Astrocyte (in vitro differentiated cells and primary cell): ENCODE data around the gene GNG12. TPM values are rescaled to one million over a fixed set of nuclear protein-coding genes. Genes with fewer than 3 reads are reported as not detected.
A peak's percentile ranks its signal among the peaks of the same experiment; 100 is the strongest.

Source experiments
- DNase-seq: peaks from one replicate; pipeline ENCODE4 v3.0.0-alpha.2; 2010; ENCODE audit warnings: low read depth
- FAIRE-seq: peaks from 2 replicates; lab custom pipeline; 2011; peaks lifted over from hg19 to GRCh38; lab: Jason Lieb, UNC
- H2AFZ ChIP-seq: 2 replicates; pipeline ENCODE4 v1.6.0; 2012; ENCODE audit warnings: low read depth, low read length, inconsistent platforms
- H3K27ac ChIP-seq: 2 replicates; pipeline ENCODE4 v1.5.1; 2011; ENCODE audit warnings: low read depth, low read length, inconsistent platforms
- H3K27me3 ChIP-seq: 2 replicates; pipeline ENCODE4 v1.6.0; 2011; ENCODE audit warnings: low read length, inconsistent platforms; ENCODE audit not compliant: insufficient read depth
- H3K36me3 ChIP-seq: 2 replicates; pipeline ENCODE4 v1.5.1; 2011; ENCODE audit warnings: low read length, inconsistent platforms; ENCODE audit not compliant: insufficient read depth
- H3K4me1 ChIP-seq: 2 replicates; pipeline ENCODE4 v1.5.1; 2011; ENCODE audit warnings: low read length, inconsistent platforms; ENCODE audit not compliant: insufficient read depth
- H3K4me2 ChIP-seq: 2 replicates; pipeline ENCODE4 v1.6.0; 2012; ENCODE audit warnings: low read length, inconsistent platforms
- H3K4me3 ChIP-seq: 2 replicates; pipeline ENCODE4 v1.5.1; 2011; ENCODE audit warnings: low read depth, mild to moderate bottlenecking, low read length, inconsistent platforms; ENCODE audit not compliant: insufficient read depth
- H3K79me2 ChIP-seq: 2 replicates; pipeline ENCODE4 v1.6.0; 2012; ENCODE audit warnings: mild to moderate bottlenecking, low read length, inconsistent platforms; ENCODE audit not compliant: insufficient read depth
- H3K9ac ChIP-seq: 2 replicates; pipeline ENCODE4 v1.6.0; 2012; ENCODE audit warnings: mild to moderate bottlenecking, low read length, inconsistent platforms
- H3K9me3 ChIP-seq: 2 replicates; pipeline ENCODE4 v1.5.1; 2012; ENCODE audit warnings: low read depth, mild to moderate bottlenecking, low read length, inconsistent platforms; ENCODE audit not compliant: insufficient read depth
- H4K20me1 ChIP-seq: 2 replicates; pipeline ENCODE4 v1.6.0; 2012; ENCODE audit warnings: low read length, inconsistent platforms; ENCODE audit not compliant: insufficient read depth
- H3K27ac Mint-ChIP-seq: one replicate; pipeline ENCODE4 v1.8.0; 2021; ENCODE audit warnings: mild to moderate bottlenecking, mixed read lengths; ENCODE audit not compliant: unreplicated experiment
- H3K27me3 Mint-ChIP-seq: one replicate; pipeline ENCODE4 v1.8.0; 2021; ENCODE audit warnings: low read depth, mixed read lengths; ENCODE audit not compliant: unreplicated experiment
- H3K36me3 Mint-ChIP-seq: one replicate; pipeline ENCODE4 v1.8.0; 2021; ENCODE audit warnings: low read depth, mixed read lengths; ENCODE audit not compliant: unreplicated experiment
- H3K4me1 Mint-ChIP-seq: one replicate; pipeline ENCODE4 v1.8.0; 2021; ENCODE audit warnings: low read depth, mixed read lengths; ENCODE audit not compliant: unreplicated experiment
- H3K4me3 Mint-ChIP-seq: one replicate; pipeline ENCODE4 v1.8.0; 2021; ENCODE audit warnings: mild to moderate bottlenecking, moderate library complexity, mixed read lengths; ENCODE audit not compliant: unreplicated experiment
- H3K9me3 Mint-ChIP-seq: one replicate; pipeline ENCODE4 v1.8.0; 2021; ENCODE audit warnings: mild to moderate bottlenecking, mixed read lengths; ENCODE audit not compliant: unreplicated experiment
- EZH2 ChIP-seq: IDR thresholded peaks from 2 replicates; pipeline ENCODE4 v1.6.1; 2012; ENCODE audit warnings: mild to moderate bottlenecking, low read length, inconsistent platforms; ENCODE audit not compliant: insufficient read depth
- total RNA-seq: library from RNA; stranded (reverse); gene quantifications from 2 replicates; pipeline ENCODE4 v1.2.1, GENCODE V29; 2021
- TF ChIP-seq, protein P1 (sequence below): IDR thresholded peaks from 2 replicates; pipeline ENCODE4 v1.5.1; 2011; ENCODE audit warnings: low read depth, mild to moderate bottlenecking, inconsistent platforms, low read length, moderate library complexity; ENCODE audit not compliant: insufficient read depth

Gene GNG12
- total RNA-seq, 1 donor from 2014 or later, result 101 TPM

DNA sequence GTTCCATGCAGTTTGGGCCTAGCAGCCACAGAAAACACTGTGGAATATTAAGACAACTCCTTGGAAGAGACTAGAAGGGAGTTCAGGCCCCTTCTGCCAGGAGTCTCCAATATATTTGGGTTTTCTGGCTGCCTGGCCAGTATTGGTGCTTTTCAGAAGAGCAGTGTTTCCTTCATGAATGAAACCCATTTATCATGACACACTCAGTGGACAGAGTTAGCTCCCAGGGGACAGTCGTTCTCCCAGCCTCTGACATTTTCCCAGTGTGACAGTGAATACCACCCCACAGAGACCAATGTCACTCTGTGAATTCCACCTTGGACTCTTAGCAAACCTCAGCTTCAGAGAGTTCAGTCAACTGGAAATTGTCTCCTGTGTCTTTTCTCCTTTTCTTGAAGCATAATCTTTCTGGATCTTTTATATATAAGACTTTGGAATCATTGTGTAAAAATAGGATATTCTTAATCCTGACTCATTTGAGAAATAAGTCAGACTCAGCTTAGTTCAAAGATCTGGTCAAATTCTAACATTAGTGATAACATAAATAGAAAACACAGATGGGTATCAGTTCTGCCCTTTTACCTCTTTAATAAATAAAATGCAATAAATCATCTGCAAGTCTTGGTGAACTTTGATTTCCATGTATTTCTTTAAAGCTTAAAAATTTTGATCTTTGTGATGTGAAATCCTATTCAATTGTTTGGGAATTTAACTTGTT, 40.4 kb downstream of the GNG12 start:
- peak overlapping the region; percentile 39 for H3K4me3 ChIP-seq
- H3K27me3 ChIP-seq, result no peaks in the 10 kb centered on the region
- no peak overlapping the region for H2AFZ ChIP-seq
- TF ChIP-seq, protein P1, sequence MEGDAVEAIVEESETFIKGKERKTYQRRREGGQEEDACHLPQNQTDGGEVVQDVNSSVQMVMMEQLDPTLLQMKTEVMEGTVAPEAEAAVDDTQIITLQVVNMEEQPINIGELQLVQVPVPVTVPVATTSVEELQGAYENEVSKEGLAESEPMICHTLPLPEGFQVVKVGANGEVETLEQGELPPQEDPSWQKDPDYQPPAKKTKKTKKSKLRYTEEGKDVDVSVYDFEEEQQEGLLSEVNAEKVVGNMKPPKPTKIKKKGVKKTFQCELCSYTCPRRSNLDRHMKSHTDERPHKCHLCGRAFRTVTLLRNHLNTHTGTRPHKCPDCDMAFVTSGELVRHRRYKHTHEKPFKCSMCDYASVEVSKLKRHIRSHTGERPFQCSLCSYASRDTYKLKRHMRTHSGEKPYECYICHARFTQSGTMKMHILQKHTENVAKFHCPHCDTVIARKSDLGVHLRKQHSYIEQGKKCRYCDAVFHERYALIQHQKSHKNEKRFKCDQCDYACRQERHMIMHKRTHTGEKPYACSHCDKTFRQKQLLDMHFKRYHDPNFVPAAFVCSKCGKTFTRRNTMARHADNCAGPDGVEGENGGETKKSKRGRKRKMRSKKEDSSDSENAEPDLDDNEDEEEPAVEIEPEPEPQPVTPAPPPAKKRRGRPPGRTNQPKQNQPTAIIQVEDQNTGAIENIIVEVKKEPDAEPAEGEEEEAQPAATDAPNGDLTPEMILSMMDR, result no peak
- TF ChIP-seq EZH2, result no peak
- no peaks in the 10 kb centered on the region for H3K9me3 ChIP-seq
- peak overlapping the region; percentile 94 for H3K27ac Mint-ChIP-seq
- H3K4me2 ChIP-seq, result peak overlapping the region; percentile 84
- peaks cover 10% of the 10 kb centered on the region for H3K36me3 Mint-ChIP-seq
- FAIRE-seq (no peak), DNase-seq (no peak)
- peaks cover 54% of the 10 kb centered on the region for H3K4me1 ChIP-seq
- H3K9me3 Mint-ChIP-seq, result peaks cover 2% of the 10 kb centered on the region
- H3K9ac ChIP-seq, result peak overlapping the region; percentile 80
- H4K20me1 ChIP-seq, result peaks cover 35% of the 10 kb centered on the region
- peaks cover 51% of the 10 kb centered on the region for H3K4me1 Mint-ChIP-seq
- H3K4me3 Mint-ChIP-seq, result no peak overlapping the region
- H3K27me3 Mint-ChIP-seq, result no peaks in the 10 kb centered on the region
- no peaks in the 10 kb centered on the region for H3K36me3 ChIP-seq
- H3K27ac ChIP-seq, result peak overlapping the region; percentile 96
- peaks cover 91% of the 10 kb centered on the region for H3K79me2 ChIP-seq

DNA sequence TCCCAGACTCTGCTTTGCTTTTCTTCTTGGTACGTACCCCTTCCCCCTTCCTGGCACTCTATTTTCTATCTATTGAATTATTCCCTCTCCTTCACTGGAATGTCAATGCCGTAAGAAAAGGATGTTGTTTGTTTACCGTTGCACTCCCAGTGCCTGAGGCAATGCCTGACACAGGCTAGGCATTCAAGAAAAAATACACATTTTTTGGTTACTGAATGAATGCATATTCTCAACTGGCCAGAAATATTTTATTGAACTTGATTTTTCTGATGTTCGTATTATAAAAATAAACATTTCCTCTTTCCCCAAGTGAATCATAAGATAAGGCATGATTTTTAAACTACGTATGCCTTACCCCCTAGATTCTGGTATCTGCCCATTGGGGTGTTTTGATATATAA, 41.2 kb downstream of the GNG12 start:
- Histone ChIP-seq H3K36me3 (no peaks in the 10 kb centered on the region), H3K27me3 (no peaks in the 10 kb centered on the region), H3K9ac (peak overlapping the region; percentile 80), H2AFZ (no peak overlapping the region), H3K4me3 (peak overlapping the region; percentile 37), H3K4me2 (peak overlapping the region; percentile 84), H3K27ac (peak overlapping the region; percentile 96), H4K20me1 (peaks cover 35% of the 10 kb centered on the region), H3K9me3 (no peaks in the 10 kb centered on the region), H3K79me2 (peaks cover 91% of the 10 kb centered on the region), H3K4me1 (peaks cover 54% of the 10 kb centered on the region)
- Mint-ChIP-seq H3K27ac (peak overlapping the region; percentile 94), H3K36me3 (peaks cover 4% of the 10 kb centered on the region), H3K9me3 (peaks cover 2% of the 10 kb centered on the region), H3K4me1 (peaks cover 51% of the 10 kb centered on the region), H3K27me3 (no peaks in the 10 kb centered on the region), H3K4me3 (peak overlapping the region; percentile 6)
- TF ChIP-seq, protein P1, result no peak
- no peak for TF ChIP-seq EZH2
- FAIRE-seq, result peak; percentile 88
- DNase-seq, result peak; percentile 67

DNA sequence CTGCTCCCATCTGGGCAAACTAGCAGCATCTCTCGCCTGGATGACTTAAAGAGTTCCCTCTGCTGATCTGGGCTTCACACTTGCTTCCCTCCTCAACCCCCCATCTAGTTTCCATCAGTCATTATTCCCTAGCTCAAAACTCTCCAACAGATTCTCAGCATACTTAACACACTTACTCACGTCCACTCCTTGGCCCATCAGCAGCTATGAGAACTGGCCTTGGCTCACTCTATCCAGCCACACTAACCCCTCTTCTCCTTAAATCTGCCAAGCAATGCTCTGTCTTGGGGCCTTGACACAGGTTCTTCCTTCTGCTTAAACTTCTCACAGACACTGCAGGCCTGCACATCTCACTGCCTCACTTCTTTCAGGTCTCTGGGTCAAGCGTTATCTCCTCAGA, 41.6 kb downstream of the GNG12 start:
- DNase-seq, result peak; percentile 97
- Histone ChIP-seq H3K9ac (peak overlapping the region; percentile 80), H3K4me3 (peak overlapping the region; percentile 37), H3K9me3 (no peaks in the 10 kb centered on the region), H3K4me2 (peak overlapping the region; percentile 84), H2AFZ (no peak overlapping the region), H3K27ac (peak overlapping the region; percentile 96), H3K79me2 (peaks cover 91% of the 10 kb centered on the region), H4K20me1 (peaks cover 38% of the 10 kb centered on the region), H3K36me3 (no peaks in the 10 kb centered on the region), H3K27me3 (no peaks in the 10 kb centered on the region), H3K4me1 (peaks cover 54% of the 10 kb centered on the region)
- FAIRE-seq, result peak; percentile 98
- no peak for TF ChIP-seq EZH2
- H3K9me3 Mint-ChIP-seq, result peaks cover 2% of the 10 kb centered on the region
- H3K27ac Mint-ChIP-seq, result peak overlapping the region; percentile 94
- peaks cover 3% of the 10 kb centered on the region for H3K36me3 Mint-ChIP-seq
- H3K4me1 Mint-ChIP-seq, result peaks cover 51% of the 10 kb centered on the region
- H3K27me3 Mint-ChIP-seq, result no peaks in the 10 kb centered on the region
- H3K4me3 Mint-ChIP-seq, result peak overlapping the region; percentile 7
